DND-41 (cell line): ENCODE results near the gene CLK4.

Source experiments
- ATAC-seq: fragments of 200-7000 bp; cut with Tn5 transposase; 3 replicates; pipeline ENCODE4 v1.9.1; 2021; ENCODE audit warnings: low read depth; ENCODE audit not compliant: insufficient read depth
- DNase-seq: peaks from one replicate; pipeline ENCODE4 v3.0.0-alpha.2; 2020
- H2AFZ ChIP-seq: 2 replicates; pipeline ENCODE4 v1.6.0; 2012; ENCODE audit warnings: low read depth, low read length
- H3K27ac ChIP-seq: 2 replicates; pipeline ENCODE4 v1.5.1; 2012; ENCODE audit warnings: low read length, inconsistent platforms
- H3K27me3 ChIP-seq: fragments of 200-600 bp; sonication (generic); 2 replicates; pipeline ENCODE4 v1.6.0; 2012; ENCODE audit warnings: low read length, mild to moderate bottlenecking, inconsistent platforms; ENCODE audit not compliant: insufficient read depth, poor library complexity
- H3K36me3 ChIP-seq: 2 replicates; pipeline ENCODE4 v1.5.1; 2012; ENCODE audit warnings: low read length, inconsistent platforms; ENCODE audit not compliant: insufficient read depth
- H3K4me1 ChIP-seq: 2 replicates; pipeline ENCODE4 v1.5.1; 2012; ENCODE audit warnings: mild to moderate bottlenecking, low read length; ENCODE audit not compliant: insufficient read depth
- H3K4me2 ChIP-seq: 2 replicates; pipeline ENCODE4 v1.6.0; 2012; ENCODE audit warnings: mild to moderate bottlenecking, moderate library complexity, low read length, inconsistent platforms; ENCODE audit not compliant: insufficient read depth
- H3K4me3 ChIP-seq, 2 experiments: fragments of 200-600 bp in 1 of 2; shearing (Covaris generic) in 1 of 2; 2 replicates each; pipeline ENCODE4 v1.5.1; 2012 to 2016; ENCODE audit warnings: inconsistent platforms in 2 of 2, low read length in 2 of 2, mild to moderate bottlenecking in 2 of 2, low read depth in 1 of 2, moderate library complexity in 1 of 2
- H3K79me2 ChIP-seq: 2 replicates; pipeline ENCODE4 v1.6.0; 2012; ENCODE audit warnings: low read length, inconsistent platforms; ENCODE audit not compliant: insufficient read depth
- H3K9ac ChIP-seq: 2 replicates; pipeline ENCODE4 v1.6.0; 2012; ENCODE audit warnings: low read depth, mild to moderate bottlenecking, inconsistent platforms, low read length, moderate library complexity
- H3K9me3 ChIP-seq: 2 replicates; pipeline ENCODE4 v1.5.1; 2012; ENCODE audit warnings: low read length, moderate library complexity, mild to moderate bottlenecking, inconsistent platforms; ENCODE audit not compliant: insufficient read depth, severe bottlenecking
- H4K20me1 ChIP-seq: 2 replicates; pipeline ENCODE4 v1.6.0; 2012; ENCODE audit warnings: low read length; ENCODE audit not compliant: insufficient read depth
- CTCF ChIP-seq: IDR thresholded peaks from 2 replicates; pipeline ENCODE4 v1.5.1; 2012; ENCODE audit warnings: borderline replicate concordance, low read length, moderate library complexity, mild to moderate bottlenecking; ENCODE audit not compliant: poor library complexity, severe bottlenecking; ENCODE audit errors: extremely low read depth
- EZH2 ChIP-seq: IDR thresholded peaks from 3 replicates; pipeline ENCODE4 v1.6.1; 2012; ENCODE audit warnings: borderline replicate concordance, low read depth, mild to moderate bottlenecking, moderate library complexity, low read length, inconsistent platforms; ENCODE audit not compliant: severe bottlenecking

The CLK4 gene

GRCh38 chr5:178624631-178625546, 2.0 kb downstream of the CLK4 start:
- TF ChIP-seq EZH2 (no peak), CTCF (no peak)
- no peak for DNase-seq
- H3K9ac ChIP-seq: peak overlapping the region; percentile 94
- H3K79me2 ChIP-seq: peaks cover 64% of the 10 kb centered on the region
- ATAC-seq: no peak
- H3K9me3 ChIP-seq: no peaks in the 10 kb centered on the region
- H3K4me3 ChIP-seq: peak overlapping the region; percentile 91 to 92; a peak in 3 of 4 replicates
- H3K36me3 ChIP-seq: peaks cover 34% of the 10 kb centered on the region
- peak overlapping the region; percentile 11; the same call in 1 of the 2 replicates for H2AFZ ChIP-seq
- peak overlapping the region; percentile 86 for H3K4me2 ChIP-seq
- H3K27ac ChIP-seq: peak overlapping the region; percentile 87
- no peaks in the 10 kb centered on the region for H3K27me3 ChIP-seq
- peaks cover 21% of the 10 kb centered on the region; the same call in 1 of the 2 replicates for H4K20me1 ChIP-seq
- H3K4me1 ChIP-seq: peaks cover 28% of the 10 kb centered on the region

- TF ChIP-seq EZH2 (no peak), CTCF (no peak)
- no peaks in the 10 kb centered on the region for H3K9me3 ChIP-seq
- no peak overlapping the region for H3K27ac ChIP-seq
- no peak for DNase-seq
- no peak overlapping the region for H3K9ac ChIP-seq
- peak overlapping the region; percentile 7; the same call in 1 of the 2 replicates for H3K4me2 ChIP-seq
- ATAC-seq: no peak
- H3K4me3 ChIP-seq: no peak overlapping the region
- peaks cover 71% of the 10 kb centered on the region for H3K79me2 ChIP-seq
- peaks cover 53% of the 10 kb centered on the region for H3K36me3 ChIP-seq
- H4K20me1 ChIP-seq: peaks cover 21% of the 10 kb centered on the region; the same call in 1 of the 2 replicates
- peaks cover 28% of the 10 kb centered on the region for H3K4me1 ChIP-seq
- no peaks in the 10 kb centered on the region for H3K27me3 ChIP-seq
- no peak overlapping the region for H2AFZ ChIP-seq
These were observed 4.1 kb downstream of the CLK4 start for GRCh38 chr5:178622679-178623247.

- H3K36me3 ChIP-seq: peaks cover 86% of the 10 kb centered on the region
- no peak for ATAC-seq
These were observed 7.5 kb downstream of the CLK4 start for GRCh38 chr5:178619390-178619789.

GRCh38 chr5:178612299-178612698, 14.6 kb downstream of the CLK4 start:
- no peak for ATAC-seq
- no peak for DNase-seq
- H4K20me1 ChIP-seq: no peaks in the 10 kb centered on the region
- H3K4me2 ChIP-seq: no peak overlapping the region
- no peaks in the 10 kb centered on the region for H3K9me3 ChIP-seq
- H3K27ac ChIP-seq: no peak overlapping the region
- no peak overlapping the region for H2AFZ ChIP-seq
- H3K4me3 ChIP-seq: no peak overlapping the region
- no peaks in the 10 kb centered on the region; the same call in 1 of the 2 replicates for H3K79me2 ChIP-seq
- no peaks in the 10 kb centered on the region for H3K27me3 ChIP-seq
- H3K4me1 ChIP-seq: no peaks in the 10 kb centered on the region
- H3K36me3 ChIP-seq: peaks cover 92% of the 10 kb centered on the region
- TF ChIP-seq EZH2 (no peak), CTCF (no peak)
- no peak overlapping the region for H3K9ac ChIP-seq

More at GRCh38 chr5:178619390-178619789, 7.5 kb downstream of the CLK4 start:
- no peak for TF ChIP-seq EZH2
- peaks cover 11% of the 10 kb centered on the region for H3K4me1 ChIP-seq
- H3K4me3 ChIP-seq: no peak overlapping the region
- no peak overlapping the region for H3K4me2 ChIP-seq
- no peak overlapping the region for H3K27ac ChIP-seq
- no peak overlapping the region for H2AFZ ChIP-seq
- DNase-seq: no peak
- peaks cover 2% of the 10 kb centered on the region; the same call in 1 of the 2 replicates for H4K20me1 ChIP-seq
- peaks cover 49% of the 10 kb centered on the region for H3K79me2 ChIP-seq
- no peaks in the 10 kb centered on the region for H3K27me3 ChIP-seq
- no peaks in the 10 kb centered on the region for H3K9me3 ChIP-seq
- no peak overlapping the region for H3K9ac ChIP-seq
